GM12878 (cell line): ENCODE measurements around the gene MARCHF9. TPM values are rescaled to one million over a fixed set of nuclear protein-coding genes. Genes with fewer than 3 reads are reported as not detected.
A peak's percentile ranks its signal among the peaks of the same experiment; 100 is the strongest.

ENCODE experiments used
- ATAC-seq: fragments of 200-7000 bp; cut with Tn5 transposase; 3 replicates; pipeline ENCODE4 v1.9.1; 2020; ENCODE audit warnings: mild to moderate bottlenecking, moderate library complexity
- Bru-seq: library from RNA; stranded (reverse); fragments of 400-500 nt; gene quantifications from one replicate; lab custom pipeline; 2021; lab: Mats Ljungman, UMichigan
- BruChase-seq, 2 experiments: library from RNA; stranded (reverse); fragments of 400-500 nt; gene quantifications; one replicate each; lab custom pipeline; 2021; lab: Mats Ljungman, UMichigan
- BruUV-seq: library from RNA; stranded (reverse); fragments of 400-500 nt; replicated peaks from 2 replicates; lab custom pipeline; 2021; lab: Mats Ljungman, UMichigan
- CTCF ChIA-PET: fragments of 300-600 bp; sonication (Branson Sonifier 250); formaldehyde crosslinking; extraction: SDS; loops from one replicate; lab custom pipeline; 2021; ENCODE audit warnings: inconsistent platforms; lab: Yijun Ruan, JAX
- POLR2A ChIA-PET: fragments of 350-600 bp; formaldehyde crosslinking; extraction: SDS; loops from one replicate; lab custom pipeline; 2021; ENCODE audit warnings: inconsistent platforms; lab: Charles Lee
- RAD21 ChIA-PET: fragments of 300-600 bp; sonication (Branson Sonifier 250); formaldehyde crosslinking; loops from one replicate; lab custom pipeline; 2023; ENCODE audit warnings: antibody characterized with exemption; ENCODE audit not compliant: unreplicated experiment; lab: Charles Lee
- SMC1A ChIA-PET: fragments of 300-600 bp; sonication (Branson Sonifier 250); formaldehyde crosslinking; loops from one replicate; lab custom pipeline; 2023; ENCODE audit not compliant: unreplicated experiment, uncharacterized antibody; lab: Charles Lee
- DNase-seq: peaks from one replicate; pipeline ENCODE4 v3.0.0-alpha.2; 2011; ENCODE audit warnings: low read depth, low spot score
- FAIRE-seq: peaks from 3 replicates; lab custom pipeline; 2011; peaks lifted over from hg19 to GRCh38; lab: Jason Lieb, UNC
- H2AFZ ChIP-seq: 2 replicates; pipeline ENCODE4 v1.6.0; 2011; ENCODE audit warnings: low read depth, low read length, control low read depth; ENCODE audit not compliant: control insufficient read depth
- H3K27ac ChIP-seq: 2 replicates; pipeline ENCODE4 v1.5.1; 2011; ENCODE audit warnings: control low read depth; ENCODE audit not compliant: control insufficient read depth, insufficient read depth
- H3K27me3 ChIP-seq, 2 experiments: replicated peaks in 1 of 2; 2 replicates each; pipeline versions ENCODE4 v1.6.0 to v1.6.1; 2011; ENCODE audit warnings: low read length in 1 of 2; ENCODE audit not compliant: control insufficient read depth in 2 of 2, insufficient read depth in 2 of 2
- H3K36me3 ChIP-seq, 2 experiments: 2 replicates each; pipeline ENCODE4 v1.5.1; 2011; ENCODE audit warnings: low read length in 1 of 2; ENCODE audit not compliant: control insufficient read depth in 2 of 2, insufficient read depth in 2 of 2
- H3K4me1 ChIP-seq: 2 replicates; pipeline ENCODE4 v1.6.1; 2011; ENCODE audit warnings: mild to moderate bottlenecking, low read length, moderate library complexity, mixed read lengths; ENCODE audit not compliant: control insufficient read depth, insufficient read depth
- H3K4me2 ChIP-seq: 2 replicates; pipeline ENCODE4 v1.6.0; 2011; ENCODE audit warnings: control low read depth; ENCODE audit not compliant: control insufficient read depth, insufficient read depth
- H3K4me3 ChIP-seq: fragments of 200-600 bp; sonication (generic); 2 replicates; pipeline ENCODE4 v1.5.1; 2016
- H3K79me2 ChIP-seq: 2 replicates; pipeline ENCODE4 v1.6.0; 2011; ENCODE audit warnings: low read length; ENCODE audit not compliant: control insufficient read depth, insufficient read depth
- H3K9ac ChIP-seq: 2 replicates; pipeline ENCODE4 v1.8.0; 2011; ENCODE audit warnings: low read length, control low read depth, mixed read lengths; ENCODE audit not compliant: control insufficient read depth, insufficient read depth
- H3K9me3 ChIP-seq: replicated peaks from 3 replicates; pipeline ENCODE4 v1.5.1; 2011; ENCODE audit warnings: mild to moderate bottlenecking, low read length; ENCODE audit not compliant: control insufficient read depth, insufficient read depth
- H4K20me1 ChIP-seq: 2 replicates; pipeline ENCODE4 v1.6.0; 2011; ENCODE audit not compliant: control insufficient read depth, insufficient read depth
- CBFB ChIP-seq: IDR thresholded peaks from 2 replicates; pipeline ENCODE4 v1.6.1; 2016; ENCODE audit warnings: antibody characterized with exemption, low read depth
- CHD1 ChIP-seq: IDR thresholded peaks from 2 replicates; pipeline ENCODE4 v1.6.1; 2012; ENCODE audit warnings: low read depth, low read length, improper control_type of control experiment
- CHD4 ChIP-seq: fragments of 200-600 bp; sonication (generic); IDR thresholded peaks from 2 replicates; pipeline ENCODE4 v1.6.1; 2016; ENCODE audit warnings: mild to moderate bottlenecking
- HDAC6 ChIP-seq: fragments of 200-600 bp; sonication (generic); IDR thresholded peaks from one replicate; pipeline ENCODE4 v1.8.0; 2017; ENCODE audit warnings: antibody characterized with exemption; ENCODE audit not compliant: unreplicated experiment
- MTA2 ChIP-seq: fragments of 450-650 bp; IDR thresholded peaks from 2 replicates; pipeline ENCODE4 v1.6.1; 2016; ENCODE audit warnings: low read depth, mild to moderate bottlenecking, moderate library complexity
- MTA3 ChIP-seq: IDR thresholded peaks from 2 replicates; pipeline ENCODE4 v1.6.1; 2012; ENCODE audit warnings: low read length, inconsistent platforms, borderline replicate concordance
- RUNX3 ChIP-seq: IDR thresholded peaks from 2 replicates; pipeline ENCODE4 v1.6.1; 2012; ENCODE audit warnings: low read length, inconsistent platforms
- SMC3 ChIP-seq: IDR thresholded peaks from 2 replicates; pipeline ENCODE4 v1.6.1; 2011; ENCODE audit warnings: low read length, improper control_type of control experiment, borderline replicate concordance
- SREBF1 ChIP-seq: IDR thresholded peaks from 2 replicates; pipeline ENCODE4 v1.6.1; 2012; ENCODE audit warnings: mild to moderate bottlenecking, low read length
- TARDBP ChIP-seq: IDR thresholded peaks from 2 replicates; pipeline ENCODE4 v1.6.1; 2016; ENCODE audit warnings: borderline replicate concordance
- TCF7 ChIP-seq: IDR thresholded peaks from 2 replicates; pipeline ENCODE4 v1.6.1; 2014; ENCODE audit warnings: antibody characterized with exemption, borderline replicate concordance
- YY1 ChIP-seq: IDR thresholded peaks from 2 replicates; pipeline ENCODE4 v1.6.1; 2011; ENCODE audit warnings: low read depth, mild to moderate bottlenecking, low read length
- ZBED1 ChIP-seq: IDR thresholded peaks from 2 replicates; pipeline ENCODE4 v1.6.1; 2016; ENCODE audit warnings: borderline replicate concordance
- ZNF622 ChIP-seq: fragments of 450-650 bp; IDR thresholded peaks from 2 replicates; pipeline ENCODE4 v1.6.1; 2017; ENCODE audit warnings: mild to moderate bottlenecking, inconsistent platforms
- WGBS: methylation state at CpG from one replicate; pipeline ENCODE4 v1.1.6; 2016; ENCODE audit warnings: low lambda C conversion rate; ENCODE audit not compliant: insufficient replicate concordance, insufficient coverage; ENCODE audit errors: missing lambda C conversion rate; 5-methylcytosine and 5-hydroxymethylcytosine counted together
- in situ Hi-C: fragments of 300-500 bp; cut with MboI; formaldehyde crosslinking; loops from 9 replicates; pipeline ENCODE4 v1.14.3; 2018; ENCODE audit warnings: mixed read lengths
- intact Hi-C: fragments of 100-400 bp; cut with micrococcal nuclease; formaldehyde crosslinking; loops from one replicate; pipeline ENCODE4 v1.14.2; 2022; ENCODE audit not compliant: unreplicated experiment
- long read RNA-seq, 2 experiments: library from polyadenylated mRNA; unstranded; transcript quantifications; one replicate each; pipeline ENCODE4 v2.0.0, GENCODE V29; 2019 to 2020
- polyA minus RNA-seq, 3 experiments: library from RNA; depleted of rRNA, polyadenylated mRNA; stranded (reverse); fragments of >200 nt; gene quantifications; 2 replicates each; pipeline ENCODE4 v1.2.3, GENCODE V29; 2011
- polyA plus RNA-seq, 11 experiments: library from polyadenylated mRNA; depleted of rRNA in 4 of 11; unstranded in 6 of 11; stranded (reverse) in 5 of 11; fragments of >200 nt; fragmentation: Nextera tagmentation in 4 of 11; fragmentation: Illumina TruSeq in 1 of 11; extraction: Ambion mirVana in 4 of 11; extraction: Trizol in 1 of 11; gene quantifications; 1 replicate in 1 of 11; 2 replicates in 10 of 11; pipeline versions ENCODE4 v1.2.1 to v1.2.3, GENCODE V29; 2011 to 2016; ENCODE audit warnings: inconsistent platforms in 2 of 11, missing spikeins in 2 of 11, low read depth in 1 of 11
- total RNA-seq, 4 experiments: library from RNA; depleted of rRNA in 3 of 4; stranded (reverse); fragments of >200 nt in 3 of 4; fragmentation: Illumina TruSeq in 1 of 4; extraction: Trizol in 1 of 4; gene quantifications; 2 replicates each; pipeline versions ENCODE4 v1.2.1 to v1.2.3, GENCODE V29; 2013 to 2021
- TF ChIP-seq, protein P1 (sequence below): fragments of 450-650 bp; IDR thresholded peaks from 2 replicates; pipeline ENCODE4 v1.6.1; 2017; ENCODE audit warnings: borderline replicate concordance
- TF ChIP-seq, protein P2 (sequence below): fragments of 450-650 bp; IDR thresholded peaks from 2 replicates; pipeline ENCODE4 v1.6.1; 2016; ENCODE audit warnings: mild to moderate bottlenecking

Gene MARCHF9, protein sequence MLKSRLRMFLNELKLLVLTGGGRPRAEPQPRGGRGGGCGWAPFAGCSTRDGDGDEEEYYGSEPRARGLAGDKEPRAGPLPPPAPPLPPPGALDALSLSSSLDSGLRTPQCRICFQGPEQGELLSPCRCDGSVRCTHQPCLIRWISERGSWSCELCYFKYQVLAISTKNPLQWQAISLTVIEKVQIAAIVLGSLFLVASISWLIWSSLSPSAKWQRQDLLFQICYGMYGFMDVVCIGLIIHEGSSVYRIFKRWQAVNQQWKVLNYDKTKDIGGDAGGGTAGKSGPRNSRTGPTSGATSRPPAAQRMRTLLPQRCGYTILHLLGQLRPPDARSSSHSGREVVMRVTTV
- total RNA-seq (2013; cell fraction: nucleolus; rRNA removed) = 20.5 and 20.9 TPM in 2 replicates
- 15.6 and 17.6 TPM in 2 replicates for total RNA-seq (2014; rRNA removed)
- 10.3 and 10.4 TPM in 2 replicates for total RNA-seq (2014; rRNA removed; fragmentation: Illumina TruSeq; extraction: Trizol)
- 25.5 and 26.7 TPM in 2 replicates for total RNA-seq (2021)
- 7.7 TPM for polyA plus RNA-seq (2011; ENCODE audit: low read depth)
- polyA plus RNA-seq (2011; rRNA removed) = 11.1 and 16.6 TPM in 2 replicates
- 20.0 and 26.5 TPM in 2 replicates for polyA plus RNA-seq (2011; cell fraction: cytosol; rRNA removed)
- 36.0 and 36.4 TPM in 2 replicates for polyA plus RNA-seq (2011; cell fraction: nucleus; rRNA removed)
- 18.9 and 20.4 TPM in 2 replicates for polyA plus RNA-seq (2012)
- polyA plus RNA-seq (2014; fragmentation: Illumina TruSeq; extraction: Trizol) = 17.9 and 20.6 TPM in 2 replicates
- 1 to 10 TPM; 2.4 to 5.1 TPM for polyA plus RNA-seq (2014; fragmentation: Nextera tagmentation; extraction: Ambion mirVana)
- 29.3 and 32.3 TPM in 2 replicates for polyA plus RNA-seq (2014; rRNA removed)
- 1 to 10 TPM; 3.3 to 4.0 TPM for polyA plus RNA-seq (2016; fragmentation: Nextera tagmentation; extraction: Ambion mirVana)
- 17.7 and 24.6 TPM in 2 replicates for polyA minus RNA-seq (2011; rRNA and poly(A)+ RNA removed)
- polyA minus RNA-seq (2011; cell fraction: cytosol; rRNA and poly(A)+ RNA removed) = 4.9 and 6.8 TPM in 2 replicates
- polyA minus RNA-seq (2011; cell fraction: nucleus; rRNA and poly(A)+ RNA removed) = 7.3 and 12.1 TPM in 2 replicates
- Bru-seq, nascent RNA = percentile 71 among the genes with signal in this experiment
- percentile 71 among the genes with signal in this experiment for BruChase-seq, experiment 1, labeled RNA remaining after a 6-hour chase
- percentile 74 among the genes with signal in this experiment for BruChase-seq, experiment 2, labeled RNA remaining after a 2-hour chase
- long read RNA-seq, experiment 1 = 0 reads
- long read RNA-seq, experiment 2, partial matches to known transcripts = 0 of 1 reads
- long read RNA-seq, experiment 2, other reads (novel, unspliced or antisense) = 0 of 1 reads

DNA sequence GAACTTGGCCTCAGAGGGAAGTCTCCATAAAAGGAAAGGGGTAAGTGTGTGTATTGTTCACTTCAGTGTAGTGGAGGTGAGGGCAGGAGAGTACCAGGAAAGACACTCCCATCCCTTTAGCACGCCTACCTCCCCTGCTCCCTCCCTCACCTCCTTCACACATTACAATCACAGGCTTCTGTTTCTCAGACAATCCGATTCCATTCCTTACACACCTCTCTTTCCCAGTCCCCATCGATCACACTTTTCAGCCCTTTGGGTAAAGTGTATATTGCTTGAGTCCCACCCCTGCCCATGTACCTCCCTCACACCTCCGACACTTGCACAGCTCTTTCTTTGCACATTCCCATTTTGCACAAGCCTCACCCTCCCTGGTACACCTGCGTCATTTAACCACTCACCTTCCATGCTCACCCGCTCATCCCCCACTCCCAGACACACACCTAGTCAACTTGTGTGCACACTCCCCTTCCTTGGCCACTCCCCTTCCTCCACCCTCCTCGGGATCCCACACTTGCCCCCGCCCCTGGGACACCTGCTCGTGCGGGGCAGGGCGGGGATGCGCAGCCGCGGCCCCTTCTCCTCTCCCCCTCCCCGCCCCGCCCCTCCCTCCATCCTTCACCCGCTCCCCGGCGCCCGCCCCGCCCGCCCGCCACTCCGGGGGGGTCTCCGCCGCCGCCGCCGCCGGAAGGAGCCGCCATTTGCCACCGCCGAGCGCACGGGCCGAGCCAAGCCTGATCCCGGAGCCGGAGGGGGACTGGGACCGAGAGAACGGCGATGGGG lies at the start of gene MARCHF9:
TSS of gene MARCHF9 (plus strand) at position 693 of the 783 bp plus-strand sequence. CDS start 426 bp downstream, outside the sequence.
- WGBS = 5% methylated on average over 19 of the region's 41 CpGs
- BruUV-seq = no TSS peak
- peak within 1 kb of the TSS; percentile 60 for H3K9ac ChIP-seq
- H3K4me1 ChIP-seq = peaks cover 27% of the 10 kb centered on the region
- no peaks in the 10 kb centered on the region for H3K27me3 ChIP-seq
- no peaks in the 10 kb centered on the region; the same call in 2 of the 3 replicates for H3K9me3 ChIP-seq
- CTCF ChIA-PET = interaction anchor here (0.6 to 4.7 kb wide), 3 partner anchors 13 to 30 kb away, joined by 3 to 62 read pairs (median 3); partner anchors contain the start of gene CYP27B1
- SMC1A ChIA-PET = interaction anchor here (1.4 kb wide), 1 partner anchor 13 kb away, joined by 5 read pairs; no protein-coding TSS in a partner anchor
- H3K4me3 ChIP-seq = peak within 1 kb of the TSS; percentile 85
- POLR2A ChIA-PET = interaction anchor here (0.7 to 2.5 kb wide), 3 partner anchors 10 to 147 kb away, joined by 3 to 19 read pairs (median 5); partner anchors contain the start of gene TSPAN31
- H3K79me2 ChIP-seq = peaks cover 25% of the 10 kb centered on the region
- FAIRE-seq = no peak
- peak within 1 kb of the TSS; percentile 43; the same call in 1 of the 2 replicates for H3K27ac ChIP-seq
- peak within 1 kb of the TSS; percentile 61 for H3K4me2 ChIP-seq
- no peaks in the 10 kb centered on the region; the same call in 1 of the 2 replicates for H4K20me1 ChIP-seq
- peaks cover 0 to 5% of the 10 kb centered on the region in 2 experiments; a peak in 2 of 4 replicates for H3K36me3 ChIP-seq
- in situ Hi-C loops (no loop called here), intact Hi-C loops (loop anchor here (5.0 to 10.0 kb wide), 2 partner anchors 78 to 280 kb away; partner anchors contain the start of gene ARHGAP9)
- RAD21 ChIA-PET = no interaction called here
- no peak for DNase-seq
- H2AFZ ChIP-seq = peak within 1 kb of the TSS; percentile 42
- peak; percentile 56 for ATAC-seq
- no peak for TF ChIP-seq SREBF1
- no peak for TF ChIP-seq TARDBP
- TF ChIP-seq SMC3 = no peak
- TF ChIP-seq CHD1 = no peak
- TF ChIP-seq, protein P1, sequence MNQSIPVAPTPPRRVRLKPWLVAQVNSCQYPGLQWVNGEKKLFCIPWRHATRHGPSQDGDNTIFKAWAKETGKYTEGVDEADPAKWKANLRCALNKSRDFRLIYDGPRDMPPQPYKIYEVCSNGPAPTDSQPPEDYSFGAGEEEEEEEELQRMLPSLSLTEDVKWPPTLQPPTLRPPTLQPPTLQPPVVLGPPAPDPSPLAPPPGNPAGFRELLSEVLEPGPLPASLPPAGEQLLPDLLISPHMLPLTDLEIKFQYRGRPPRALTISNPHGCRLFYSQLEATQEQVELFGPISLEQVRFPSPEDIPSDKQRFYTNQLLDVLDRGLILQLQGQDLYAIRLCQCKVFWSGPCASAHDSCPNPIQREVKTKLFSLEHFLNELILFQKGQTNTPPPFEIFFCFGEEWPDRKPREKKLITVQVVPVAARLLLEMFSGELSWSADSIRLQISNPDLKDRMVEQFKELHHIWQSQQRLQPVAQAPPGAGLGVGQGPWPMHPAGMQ = no peak
- TF ChIP-seq CBFB = no peak
- TF ChIP-seq, protein P2, sequence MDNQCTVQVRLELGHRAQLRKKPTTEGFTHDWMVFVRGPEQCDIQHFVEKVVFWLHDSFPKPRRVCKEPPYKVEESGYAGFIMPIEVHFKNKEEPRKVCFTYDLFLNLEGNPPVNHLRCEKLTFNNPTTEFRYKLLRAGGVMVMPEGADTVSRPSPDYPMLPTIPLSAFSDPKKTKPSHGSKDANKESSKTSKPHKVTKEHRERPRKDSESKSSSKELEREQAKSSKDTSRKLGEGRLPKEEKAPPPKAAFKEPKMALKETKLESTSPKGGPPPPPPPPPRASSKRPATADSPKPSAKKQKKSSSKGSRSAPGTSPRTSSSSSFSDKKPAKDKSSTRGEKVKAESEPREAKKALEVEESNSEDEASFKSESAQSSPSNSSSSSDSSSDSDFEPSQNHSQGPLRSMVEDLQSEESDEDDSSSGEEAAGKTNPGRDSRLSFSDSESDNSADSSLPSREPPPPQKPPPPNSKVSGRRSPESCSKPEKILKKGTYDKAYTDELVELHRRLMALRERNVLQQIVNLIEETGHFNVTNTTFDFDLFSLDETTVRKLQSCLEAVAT = peak; percentile 78
- TF ChIP-seq CHD4 = no peak
- no peak for TF ChIP-seq MTA3
- no peak for TF ChIP-seq ZBED1
- TF ChIP-seq YY1 = peak; percentile 79
- TF ChIP-seq MTA2 = peak; percentile 43
- TF ChIP-seq RUNX3 = no peak
- TF ChIP-seq TCF7 = no peak
- TF ChIP-seq ZNF622 = no peak
- TF ChIP-seq HDAC6 = no peak
